Measurements from ENCODE around the gene KISS1R.

- no peak for TF ChIP-seq CTCF (conservative IDR thresholded peaks at IDR 0.05; ENCODE audit: low read depth, low read length)
- TF ChIP-seq BHLHE40 (IDR thresholded peaks at IDR 0.05; ENCODE audit: low read depth, low read length), result no peak
- no peak for TF ChIP-seq POLR2A (IDR thresholded peaks at IDR 0.05; ENCODE audit: low read depth, low read length)
- TF ChIP-seq RFX5 (IDR thresholded peaks at IDR 0.05; ENCODE audit: low read depth, low read length), result no peak
- TF ChIP-seq SMC3 (IDR thresholded peaks at IDR 0.05; ENCODE audit: low read depth, low read length), result no peak
- no peak for TF ChIP-seq RAD21 (IDR thresholded peaks at IDR 0.05; ENCODE audit: low read length)
- TF ChIP-seq CEBPB (IDR thresholded peaks at IDR 0.05; ENCODE audit: low read depth, low read length), result peak; percentile 69
- TF ChIP-seq FOS (IDR thresholded peaks at IDR 0.05; ENCODE audit: low read depth, low read length), result no peak
- TF ChIP-seq MAZ (IDR thresholded peaks at IDR 0.05; ENCODE audit: borderline replicate concordance, low read depth, low read length), result no peak
- no peak for TF ChIP-seq USF2 (IDR thresholded peaks at IDR 0.05; ENCODE audit: low read depth, low read length)
- TF ChIP-seq, protein P1, sequence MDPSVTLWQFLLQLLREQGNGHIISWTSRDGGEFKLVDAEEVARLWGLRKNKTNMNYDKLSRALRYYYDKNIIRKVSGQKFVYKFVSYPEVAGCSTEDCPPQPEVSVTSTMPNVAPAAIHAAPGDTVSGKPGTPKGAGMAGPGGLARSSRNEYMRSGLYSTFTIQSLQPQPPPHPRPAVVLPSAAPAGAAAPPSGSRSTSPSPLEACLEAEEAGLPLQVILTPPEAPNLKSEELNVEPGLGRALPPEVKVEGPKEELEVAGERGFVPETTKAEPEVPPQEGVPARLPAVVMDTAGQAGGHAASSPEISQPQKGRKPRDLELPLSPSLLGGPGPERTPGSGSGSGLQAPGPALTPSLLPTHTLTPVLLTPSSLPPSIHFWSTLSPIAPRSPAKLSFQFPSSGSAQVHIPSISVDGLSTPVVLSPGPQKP (IDR thresholded peaks at IDR 0.05; ENCODE audit: borderline replicate concordance, low read depth, low read length), result no peak
- TF ChIP-seq MXI1 (IDR thresholded peaks at IDR 0.05; ENCODE audit: borderline replicate concordance, low read depth, low read length), result no peak
- TF ChIP-seq MAFK (IDR thresholded peaks at IDR 0.05; ENCODE audit: low read depth, low read length), result no peak
- TF ChIP-seq RCOR1 (IDR thresholded peaks at IDR 0.05; ENCODE audit: insufficient replicate concordance, low read length), result no peak
Observed at GRCh38 chr19:928471-929202, 11.5 kb downstream of the KISS1R start.

Data from IMR-90 (cell line).